ENCODE data around the gene PCDH15.

Gene PCDH15

DNA sequence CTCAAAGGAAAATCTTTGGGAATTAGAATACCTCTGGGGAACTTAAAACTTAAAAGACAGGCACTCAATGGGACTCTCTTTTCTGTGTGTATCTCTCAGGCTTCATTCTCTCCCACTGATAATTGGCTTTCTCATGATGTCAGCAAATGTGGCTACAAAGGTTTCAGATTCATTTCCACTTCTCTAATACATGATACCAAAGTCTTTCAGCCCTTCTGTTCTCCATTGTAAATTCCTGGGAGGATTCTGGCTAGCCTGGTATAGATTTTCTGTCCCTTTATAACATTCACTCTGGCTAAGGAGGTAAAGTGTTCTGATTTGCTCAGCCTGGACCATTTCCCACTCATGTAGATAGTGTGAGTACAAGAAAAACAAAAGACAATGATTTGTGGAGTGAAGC lies 606.2 kb downstream of the PCDH15 start:
- Histone ChIP-seq H3K9me3 (replicated peaks; ENCODE audit: insufficient read depth, low read length) (no peaks in the 10 kb centered on the region), H4K20me1 (ENCODE audit: insufficient read depth, low read length) (no peaks in the 10 kb centered on the region), H3K36me3 (replicated peaks; ENCODE audit: insufficient read depth, low read length) (no peaks in the 10 kb centered on the region), H3K9ac (ENCODE audit: low read length) (no peak overlapping the region), H2AFZ (ENCODE audit: low read length) (no peak overlapping the region), H3F3A (ENCODE audit: insufficient read depth, low read length) (no peaks in the 10 kb centered on the region), H3K9me2 (replicated peaks; ENCODE audit: insufficient read depth, low read length) (no peaks in the 10 kb centered on the region), H3K79me2 (ENCODE audit: low read length) (no peaks in the 10 kb centered on the region), H3K4me2 (ENCODE audit: low read depth, low read length) (no peak overlapping the region), H3K4me3 (ENCODE audit: low read length) (no peak overlapping the region), H3K4me1 (ENCODE audit: low read length) (peaks cover 5% of the 10 kb centered on the region; the same call in 1 of the 2 replicates), H3K27me3 (replicated peaks; ENCODE audit: insufficient read depth, low read length) (no peaks in the 10 kb centered on the region), H3K27ac (ENCODE audit: low read length) (peak overlapping the region; percentile 1; the same call in 1 of the 2 replicates)
- DNase-seq: peak; percentile 60
- TF ChIP-seq, protein P1, sequence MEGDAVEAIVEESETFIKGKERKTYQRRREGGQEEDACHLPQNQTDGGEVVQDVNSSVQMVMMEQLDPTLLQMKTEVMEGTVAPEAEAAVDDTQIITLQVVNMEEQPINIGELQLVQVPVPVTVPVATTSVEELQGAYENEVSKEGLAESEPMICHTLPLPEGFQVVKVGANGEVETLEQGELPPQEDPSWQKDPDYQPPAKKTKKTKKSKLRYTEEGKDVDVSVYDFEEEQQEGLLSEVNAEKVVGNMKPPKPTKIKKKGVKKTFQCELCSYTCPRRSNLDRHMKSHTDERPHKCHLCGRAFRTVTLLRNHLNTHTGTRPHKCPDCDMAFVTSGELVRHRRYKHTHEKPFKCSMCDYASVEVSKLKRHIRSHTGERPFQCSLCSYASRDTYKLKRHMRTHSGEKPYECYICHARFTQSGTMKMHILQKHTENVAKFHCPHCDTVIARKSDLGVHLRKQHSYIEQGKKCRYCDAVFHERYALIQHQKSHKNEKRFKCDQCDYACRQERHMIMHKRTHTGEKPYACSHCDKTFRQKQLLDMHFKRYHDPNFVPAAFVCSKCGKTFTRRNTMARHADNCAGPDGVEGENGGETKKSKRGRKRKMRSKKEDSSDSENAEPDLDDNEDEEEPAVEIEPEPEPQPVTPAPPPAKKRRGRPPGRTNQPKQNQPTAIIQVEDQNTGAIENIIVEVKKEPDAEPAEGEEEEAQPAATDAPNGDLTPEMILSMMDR (IDR thresholded peaks at IDR 0.05; ENCODE audit: low read length): no peak
- TF ChIP-seq EZH2 (optimal IDR thresholded peaks at IDR 0.05; ENCODE audit: low read depth, low read length) (no peak), EZH2phosphoT487 (IDR thresholded peaks at IDR 0.05; ENCODE audit: low read length) (no peak)

DNA sequence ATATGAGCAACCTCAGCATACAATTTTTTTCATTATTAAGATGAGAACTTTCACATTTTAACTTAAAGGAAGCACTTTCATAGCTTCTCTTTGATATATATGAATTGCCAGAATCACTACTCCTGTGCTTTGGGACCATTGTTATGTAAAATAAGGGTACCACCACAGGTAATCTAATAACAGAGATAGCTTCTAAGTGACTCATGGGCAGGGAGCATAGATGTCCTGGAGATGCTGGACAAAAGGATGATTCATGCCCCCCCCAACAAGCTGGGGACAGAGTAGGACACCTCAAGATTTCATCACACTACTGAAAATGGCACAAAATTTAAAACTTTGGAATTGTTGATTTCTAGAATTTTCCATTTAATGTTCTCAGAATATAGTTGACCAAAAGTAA lies 641.1 kb downstream of the PCDH15 start:
- TF ChIP-seq EZH2phosphoT487 (IDR thresholded peaks at IDR 0.05; ENCODE audit: low read length) (no peak), EZH2 (optimal IDR thresholded peaks at IDR 0.05; ENCODE audit: low read depth, low read length) (no peak)
- TF ChIP-seq, protein P1 (IDR thresholded peaks at IDR 0.05; ENCODE audit: low read length): no peak
- no peaks in the 10 kb centered on the region for H3K9me3 ChIP-seq (replicated peaks; ENCODE audit: insufficient read depth, low read length)
- H3K27me3 ChIP-seq (replicated peaks; ENCODE audit: insufficient read depth, low read length): no peaks in the 10 kb centered on the region
- no peaks in the 10 kb centered on the region for H3K36me3 ChIP-seq (replicated peaks; ENCODE audit: insufficient read depth, low read length)
- no peaks in the 10 kb centered on the region for H3K9me2 ChIP-seq (replicated peaks; ENCODE audit: insufficient read depth, low read length)
- no peak overlapping the region for H3K9ac ChIP-seq (ENCODE audit: low read length)
- H3K4me1 ChIP-seq (ENCODE audit: low read length): no peaks in the 10 kb centered on the region
- no peaks in the 10 kb centered on the region for H4K20me1 ChIP-seq (ENCODE audit: insufficient read depth, low read length)
- H3F3A ChIP-seq (ENCODE audit: insufficient read depth, low read length): no peaks in the 10 kb centered on the region
- no peak overlapping the region for H3K27ac ChIP-seq (ENCODE audit: low read length)
- no peak overlapping the region for H2AFZ ChIP-seq (ENCODE audit: low read length)
- no peaks in the 10 kb centered on the region for H3K79me2 ChIP-seq (ENCODE audit: low read length)
- H3K4me3 ChIP-seq (ENCODE audit: low read length): no peak overlapping the region
- no peak for DNase-seq
- no peak overlapping the region for H3K4me2 ChIP-seq (ENCODE audit: low read depth, low read length)

DNA sequence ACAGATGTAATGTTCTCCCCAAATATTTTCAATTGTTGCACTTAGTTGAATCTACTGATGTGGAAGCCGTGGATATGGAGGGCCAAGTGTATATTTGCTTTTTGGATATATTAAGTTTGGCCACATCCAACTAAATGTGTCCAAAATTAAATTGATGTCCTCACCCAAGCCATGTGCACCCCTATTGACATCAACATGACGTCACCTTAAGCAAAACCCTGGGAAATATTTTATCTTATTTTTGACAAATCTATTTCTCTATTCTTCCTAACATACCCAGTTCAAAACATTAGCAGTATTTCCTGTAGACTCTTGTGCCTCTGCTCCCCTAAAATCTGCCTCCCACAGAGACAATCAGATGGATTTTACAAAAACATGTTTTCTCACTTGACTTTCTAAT lies 652.5 kb downstream of the PCDH15 start:
- Histone ChIP-seq H3K36me3 (replicated peaks; ENCODE audit: insufficient read depth, low read length) (no peaks in the 10 kb centered on the region), H3K79me2 (ENCODE audit: low read length) (no peaks in the 10 kb centered on the region), H4K20me1 (ENCODE audit: insufficient read depth, low read length) (no peaks in the 10 kb centered on the region), H3K9me3 (replicated peaks; ENCODE audit: insufficient read depth, low read length) (no peaks in the 10 kb centered on the region), H3K27ac (ENCODE audit: low read length) (no peak overlapping the region), H3K9ac (ENCODE audit: low read length) (no peak overlapping the region), H3F3A (ENCODE audit: insufficient read depth, low read length) (no peaks in the 10 kb centered on the region), H3K27me3 (replicated peaks; ENCODE audit: insufficient read depth, low read length) (no peaks in the 10 kb centered on the region), H3K4me1 (ENCODE audit: low read length) (no peaks in the 10 kb centered on the region), H3K4me3 (ENCODE audit: low read length) (no peak overlapping the region), H3K4me2 (ENCODE audit: low read depth, low read length) (no peak overlapping the region), H2AFZ (ENCODE audit: low read length) (no peak overlapping the region), H3K9me2 (replicated peaks; ENCODE audit: insufficient read depth, low read length) (no peaks in the 10 kb centered on the region)
- DNase-seq: no peak
- TF ChIP-seq, protein P1 (IDR thresholded peaks at IDR 0.05; ENCODE audit: low read length): no peak
- TF ChIP-seq EZH2 (optimal IDR thresholded peaks at IDR 0.05; ENCODE audit: low read depth, low read length) (no peak), EZH2phosphoT487 (IDR thresholded peaks at IDR 0.05; ENCODE audit: low read length) (no peak)

All from MM.1S (cell line).